IMR-90 (cell line): ENCODE data around the gene CRACR2B. TPM values are rescaled to one million over a fixed set of nuclear protein-coding genes. Genes with fewer than 3 reads are reported as not detected.

ENCODE experiments used
- ATAC-seq: fragments of 200-7000 bp; cut with Tn5 transposase; 2 replicates; pipeline ENCODE4 v1.9.1; 2020; ENCODE audit warnings: low read depth, mild to moderate bottlenecking, moderate library complexity
- BruUV-seq: library from RNA; stranded (reverse); fragments of 400-500 nt; replicated peaks from 2 replicates; lab custom pipeline; 2021; lab: Mats Ljungman, UMichigan
- CTCF ChIA-PET: fragments of 300-600 bp; formaldehyde crosslinking; extraction: SDS; loops from one replicate; lab custom pipeline; 2021; ENCODE audit warnings: antibody characterized with exemption; lab: Yijun Ruan, JAX
- POLR2A ChIA-PET: fragments of 300-600 bp; sonication (Branson Sonifier 250); formaldehyde crosslinking; loops from one replicate; lab custom pipeline; 2022; ENCODE audit warnings: antibody characterized with exemption; ENCODE audit not compliant: unreplicated experiment; lab: Charles Lee
- DNase-seq: peaks from one replicate; pipeline ENCODE4 v3.0.0; 2013
- H2AFZ ChIP-seq: replicated peaks from 2 replicates; pipeline ENCODE3; 2013; ENCODE audit warnings: low read length, mild to moderate bottlenecking; ENCODE audit not compliant: poor library complexity
- H2AK5ac ChIP-seq: 2 replicates; pipeline ENCODE4 v1.6.1; 2013; ENCODE audit warnings: low read depth, low read length, inconsistent platforms
- H2AK9ac ChIP-seq: replicated peaks from 2 replicates; pipeline ENCODE3; 2013; ENCODE audit warnings: mild to moderate bottlenecking, low read depth, low read length, moderate library complexity; ENCODE audit not compliant: poor library complexity
- H2BK120ac ChIP-seq: 2 replicates; pipeline ENCODE4 v1.6.1; 2013; ENCODE audit warnings: low read depth, low read length, inconsistent platforms
- H2BK15ac ChIP-seq: 3 replicates; pipeline ENCODE4 v1.6.1; 2013; ENCODE audit warnings: low read depth, low read length, inconsistent platforms
- H2BK20ac ChIP-seq: 2 replicates; pipeline ENCODE4 v1.6.1; 2013; ENCODE audit warnings: low read depth, mild to moderate bottlenecking, inconsistent platforms, low read length, moderate library complexity
- H2BK5ac ChIP-seq: 2 replicates; pipeline ENCODE4 v1.6.1; 2013; ENCODE audit warnings: mild to moderate bottlenecking, low read depth, low read length, inconsistent platforms; ENCODE audit not compliant: poor library complexity, severe bottlenecking
- H3K14ac ChIP-seq: replicated peaks from 2 replicates; pipeline ENCODE4 v1.6.1; 2013; ENCODE audit warnings: low read depth, low read length, inconsistent platforms
- H3K18ac ChIP-seq: 2 replicates; pipeline ENCODE4 v1.6.1; 2013; ENCODE audit warnings: low read depth, low read length, control low read depth
- H3K23ac ChIP-seq: 2 replicates; pipeline ENCODE4 v1.6.1; 2013; ENCODE audit warnings: low read depth, low read length, inconsistent platforms
- H3K27ac ChIP-seq: 2 replicates; pipeline ENCODE4 v1.5.1; 2013; ENCODE audit warnings: mild to moderate bottlenecking, control low read depth, low read length; ENCODE audit not compliant: insufficient read depth
- H3K27me3 ChIP-seq: 2 replicates; pipeline ENCODE4 v1.6.1; 2013; ENCODE audit warnings: low read length; ENCODE audit not compliant: control insufficient read depth, insufficient read depth
- H3K36me3 ChIP-seq: 2 replicates; pipeline ENCODE4 v1.6.1; 2013; ENCODE audit warnings: low read length, mixed read lengths; ENCODE audit not compliant: control insufficient read depth, insufficient read depth
- H3K4ac ChIP-seq: 2 replicates; pipeline ENCODE4 v1.6.1; 2013; ENCODE audit warnings: low read depth, low read length, inconsistent platforms
- H3K4me1 ChIP-seq: 2 replicates; pipeline ENCODE4 v1.6.1; 2013; ENCODE audit warnings: low read length, mixed read lengths; ENCODE audit not compliant: control insufficient read depth, insufficient read depth
- H3K4me2 ChIP-seq: 2 replicates; pipeline ENCODE4 v1.6.1; 2013; ENCODE audit warnings: low read depth, mild to moderate bottlenecking, control low read depth, low read length, moderate library complexity
- H3K4me3 ChIP-seq: 2 replicates; pipeline ENCODE4 v1.5.1; 2013; ENCODE audit warnings: low read depth, mild to moderate bottlenecking, control low read depth, low read length, moderate library complexity; ENCODE audit not compliant: insufficient read depth
- H3K56ac ChIP-seq: 2 replicates; pipeline ENCODE4 v1.6.1; 2013; ENCODE audit warnings: low read length, inconsistent platforms; ENCODE audit not compliant: insufficient read depth; ENCODE audit errors: extremely low read depth
- H3K79me1 ChIP-seq, 2 experiments: 2 replicates each; pipeline ENCODE4 v1.6.1; 2013; ENCODE audit warnings: low read length in 2 of 2, inconsistent platforms in 1 of 2, low read depth in 1 of 2
- H3K9ac ChIP-seq: 2 replicates; pipeline ENCODE4 v1.6.1; 2013; ENCODE audit warnings: low read depth, low read length, control low read depth
- H3K9me1 ChIP-seq: 2 replicates; pipeline ENCODE4 v1.6.1; 2013; ENCODE audit warnings: low read length, inconsistent platforms; ENCODE audit not compliant: insufficient read depth
- H3K9me3 ChIP-seq: 2 replicates; pipeline ENCODE4 v1.6.1; 2013; ENCODE audit warnings: low read length; ENCODE audit not compliant: control insufficient read depth, insufficient read depth
- H4K20me1 ChIP-seq: 2 replicates; pipeline ENCODE4 v1.6.1; 2013; ENCODE audit warnings: low read length, inconsistent platforms; ENCODE audit not compliant: insufficient read depth
- H4K5ac ChIP-seq: 2 replicates; pipeline ENCODE4 v1.6.1; 2013; ENCODE audit warnings: mild to moderate bottlenecking, low read depth, low read length, control low read depth
- H4K8ac ChIP-seq, 2 experiments: 2 replicates each; pipeline ENCODE4 v1.6.1; 2013; ENCODE audit warnings: low read depth in 2 of 2, low read length in 2 of 2, control low read depth in 1 of 2, inconsistent platforms in 1 of 2
- H4K91ac ChIP-seq: 2 replicates; pipeline ENCODE4 v1.6.1; 2013; ENCODE audit warnings: low read depth, low read length, inconsistent platforms; ENCODE audit not compliant: insufficient read depth
- BHLHE40 ChIP-seq: fragments of 150-350 bp; IDR thresholded peaks from 2 replicates; pipeline ENCODE4 v1.6.1; 2016; ENCODE audit warnings: mild to moderate bottlenecking, low read depth, low read length
- CHD1 ChIP-seq: IDR thresholded peaks from 2 replicates; pipeline ENCODE4 v1.6.1; 2012; ENCODE audit warnings: low read depth, low read length, improper control_type of control experiment
- CTCF ChIP-seq: conservative IDR thresholded peaks from 2 replicates; pipeline ENCODE4 v1.5.1; 2012; ENCODE audit warnings: mild to moderate bottlenecking, low read depth, low read length, improper control_type of control experiment
- ELK1 ChIP-seq: fragments of 150-350 bp; IDR thresholded peaks from 2 replicates; pipeline ENCODE4 v1.6.1; 2016; ENCODE audit warnings: low read depth, mild to moderate bottlenecking, low read length, moderate library complexity, borderline replicate concordance
- FOS ChIP-seq: fragments of 150-350 bp; IDR thresholded peaks from 2 replicates; pipeline ENCODE4 v1.6.1; 2016; ENCODE audit warnings: low read depth, low read length
- MAFK ChIP-seq: IDR thresholded peaks from 2 replicates; pipeline ENCODE4 v1.6.1; 2012; ENCODE audit warnings: low read depth, low read length, improper control_type of control experiment
- MAZ ChIP-seq: IDR thresholded peaks from 2 replicates; pipeline ENCODE4 v1.6.1; 2012; ENCODE audit warnings: low read depth, mild to moderate bottlenecking, low read length, improper control_type of control experiment, moderate library complexity, borderline replicate concordance
- MXI1 ChIP-seq: IDR thresholded peaks from 2 replicates; pipeline ENCODE4 v1.6.1; 2012; ENCODE audit warnings: low read depth, mild to moderate bottlenecking, low read length, moderate library complexity, borderline replicate concordance
- NFE2L2 ChIP-seq: fragments of 150-350 bp; IDR thresholded peaks from 2 replicates; pipeline ENCODE4 v1.6.1; 2016; ENCODE audit warnings: low read depth, mild to moderate bottlenecking, low read length
- POLR2A ChIP-seq: IDR thresholded peaks from 2 replicates; pipeline ENCODE4 v1.6.1; 2012; ENCODE audit warnings: mild to moderate bottlenecking, low read depth, low read length
- RAD21 ChIP-seq: IDR thresholded peaks from 2 replicates; pipeline ENCODE4 v1.6.1; 2012; ENCODE audit warnings: low read length, improper control_type of control experiment
- RCOR1 ChIP-seq: IDR thresholded peaks from 2 replicates; pipeline ENCODE4 v1.6.1; 2012; ENCODE audit warnings: mild to moderate bottlenecking, low read length, improper control_type of control experiment; ENCODE audit not compliant: insufficient replicate concordance
- RFX5 ChIP-seq: IDR thresholded peaks from 2 replicates; pipeline ENCODE4 v1.8.0; 2012; ENCODE audit warnings: low read depth, mild to moderate bottlenecking, low read length, moderate library complexity
- SMC3 ChIP-seq: fragments of 150-350 bp; IDR thresholded peaks from 2 replicates; pipeline ENCODE4 v1.6.1; 2016; ENCODE audit warnings: low read depth, mild to moderate bottlenecking, antibody characterized with exemption, low read length, moderate library complexity
- WGBS, 2 experiments: methylation state at CpG; one replicate each; pipeline versions ENCODE4 v1.1.5 to v1.1.7; 2013; ENCODE audit warnings: missing lambda C conversion rate in 2 of 2; ENCODE audit not compliant: insufficient read length in 1 of 2; ENCODE audit errors: extremely low coverage in 2 of 2; 5-methylcytosine and 5-hydroxymethylcytosine counted together
- dilution Hi-C: fragments of 300-500 bp; cut with HindIII; formaldehyde crosslinking; loops from one replicate; pipeline ENCODE4 v1.14.3; 2018; ENCODE audit warnings: low sequenced_read_pairs; ENCODE audit not compliant: unreplicated experiment
- in situ Hi-C: fragments of 300-500 bp; cut with MboI; formaldehyde crosslinking; loops from 3 replicates; pipeline ENCODE4 v1.14.3; 2019; ENCODE audit warnings: low sequenced_read_pairs, inconsistent platforms, mixed read lengths
- intact Hi-C: fragments of 100-400 bp; cut with micrococcal nuclease; formaldehyde crosslinking; loops from 2 replicates; pipeline ENCODE4 v1.10.0; 2022
- polyA plus RNA-seq, 3 experiments: library from polyadenylated mRNA; depleted of rRNA; stranded (reverse); fragments of >200 nt; gene quantifications; 2 replicates each; pipeline ENCODE4 v1.2.3, GENCODE V29; 2012; ENCODE audit warnings: low replicate concordance in 1 of 3
- total RNA-seq: library from RNA; depleted of rRNA; stranded (reverse); fragments of >200 nt; gene quantifications from 2 replicates; pipeline ENCODE4 v1.2.3, GENCODE V29; 2012
- TF ChIP-seq, protein P1 (sequence below): fragments of 150-350 bp; IDR thresholded peaks from 2 replicates; pipeline ENCODE4 v1.6.1; 2017; ENCODE audit warnings: mild to moderate bottlenecking, antibody characterized with exemption, low read length, low read depth

Gene CRACR2B
- total and polyA plus RNA-seq, 2 of the 4 experiments (the other 2 are of a cell fraction), result 0.54 to 2.5 TPM

DNA sequence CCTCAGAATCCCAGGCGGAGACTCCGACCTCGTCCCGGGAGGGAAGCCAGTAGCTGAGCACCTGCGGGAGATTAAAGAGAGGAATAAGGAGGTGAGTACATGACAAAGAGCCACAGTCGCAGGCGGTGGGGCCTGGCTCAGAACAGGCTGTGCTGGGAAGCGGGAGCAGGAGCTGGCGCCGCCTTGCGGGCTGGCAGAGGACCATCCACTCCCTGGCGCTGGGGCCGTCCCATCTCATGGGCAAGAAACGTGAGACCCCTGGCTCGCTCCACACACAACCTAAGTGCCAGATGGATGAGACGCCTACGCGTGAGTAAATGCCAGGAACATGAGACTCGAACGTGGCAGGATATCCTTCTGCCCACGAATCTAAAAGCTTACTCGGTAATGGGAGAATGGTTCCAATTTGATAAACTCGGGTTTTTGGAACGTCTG is 44.1 kb upstream of the CRACR2B start:
- dilution Hi-C loops (no loop called here), intact Hi-C loops (loop anchor here (1.0 kb wide), 1 partner anchor 121 kb away; no protein-coding TSS in a partner anchor), in situ Hi-C loops (no loop called here)
- no peak overlapping the region for H3K9ac ChIP-seq
- CTCF ChIA-PET, result interaction anchor here (0.6 to 2.2 kb wide), 3 partner anchors 13 to 50 kb away, joined by 3 to 10 read pairs (median 6); no protein-coding TSS in a partner anchor
- H3K14ac ChIP-seq, result no peak overlapping the region
- H2AK9ac ChIP-seq, result peak overlapping the region; percentile 91
- H3K4ac ChIP-seq, result peak overlapping the region; percentile 51
- BruUV-seq, result no TSS peak
- H3K9me3 ChIP-seq, result no peaks in the 10 kb centered on the region
- H3K4me1 ChIP-seq, result peaks cover 6% of the 10 kb centered on the region
- H3K79me1 ChIP-seq, result peaks cover 6 to 32% of the 10 kb centered on the region in 2 experiments
- peak overlapping the region; percentile 87 for H2AFZ ChIP-seq
- ATAC-seq, result peak; percentile 91
- no peaks in the 10 kb centered on the region for H3K27me3 ChIP-seq
- POLR2A ChIA-PET, result no interaction called here
- no peak overlapping the region for H3K18ac ChIP-seq
- peak overlapping the region; percentile 52 for H3K4me2 ChIP-seq
- H4K5ac ChIP-seq, result no peak overlapping the region
- H2BK5ac ChIP-seq, result no peak overlapping the region
- peaks cover 16% of the 10 kb centered on the region for H4K20me1 ChIP-seq
- peak overlapping the region in 1 of 2 experiments; percentile 6; a peak in 1 of 4 replicates for H4K8ac ChIP-seq
- H2BK120ac ChIP-seq, result no peak overlapping the region
- no peak overlapping the region for H4K91ac ChIP-seq
- peak; percentile 96 for DNase-seq
- H3K9me1 ChIP-seq, result no peaks in the 10 kb centered on the region
- H3K27ac ChIP-seq, result peak overlapping the region; percentile 46; the same call in 1 of the 2 replicates
- no peak overlapping the region for H3K56ac ChIP-seq
- H2BK15ac ChIP-seq, result no peak overlapping the region
- H3K4me3 ChIP-seq, result no peak overlapping the region
- H3K36me3 ChIP-seq, result peaks cover 14% of the 10 kb centered on the region
- WGBS, 2 experiments, result 12% methylated on average over 16 of the region's 24 CpGs; no CpG with 5 or more reads in 1 of the 2 experiments
- H3K23ac ChIP-seq, result peak overlapping the region; percentile 61; the same call in 1 of the 2 replicates
- peak overlapping the region; percentile 36; the same call in 1 of the 2 replicates for H2AK5ac ChIP-seq
- H2BK20ac ChIP-seq, result no peak overlapping the region
- TF ChIP-seq ELK1 (no peak), FOS (peak; percentile 14; the same call in 1 of the 2 replicates), MAFK (no peak), RFX5 (no peak), MAZ (peak; percentile 67), BHLHE40 (peak; percentile 97), RCOR1 (peak; percentile 63), POLR2A (no peak), SMC3 (peak; percentile 67), CTCF (peak; percentile 86), NFE2L2 (0 out of 2 replicates have a peak, but pooled peaks have one; percentile 11), CHD1 (no peak), RAD21 (peak; percentile 73), MXI1 (0 out of 2 replicates have a peak, but pooled peaks have one; percentile 68)
- TF ChIP-seq, protein P1, sequence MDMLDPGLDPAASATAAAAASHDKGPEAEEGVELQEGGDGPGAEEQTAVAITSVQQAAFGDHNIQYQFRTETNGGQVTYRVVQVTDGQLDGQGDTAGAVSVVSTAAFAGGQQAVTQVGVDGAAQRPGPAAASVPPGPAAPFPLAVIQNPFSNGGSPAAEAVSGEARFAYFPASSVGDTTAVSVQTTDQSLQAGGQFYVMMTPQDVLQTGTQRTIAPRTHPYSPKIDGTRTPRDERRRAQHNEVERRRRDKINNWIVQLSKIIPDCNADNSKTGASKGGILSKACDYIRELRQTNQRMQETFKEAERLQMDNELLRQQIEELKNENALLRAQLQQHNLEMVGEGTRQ, result no peak
